HG03108 (cell line): ENCODE measurements around the gene CELF5.

Source experiments
- ATAC-seq: cut with Tn5 transposase; IDR thresholded peaks from one replicate; pipeline ENCODE4 v1.9.1; 2021; ENCODE audit warnings: moderate library complexity; ENCODE audit not compliant: unreplicated experiment

The CELF5 gene

DNA sequence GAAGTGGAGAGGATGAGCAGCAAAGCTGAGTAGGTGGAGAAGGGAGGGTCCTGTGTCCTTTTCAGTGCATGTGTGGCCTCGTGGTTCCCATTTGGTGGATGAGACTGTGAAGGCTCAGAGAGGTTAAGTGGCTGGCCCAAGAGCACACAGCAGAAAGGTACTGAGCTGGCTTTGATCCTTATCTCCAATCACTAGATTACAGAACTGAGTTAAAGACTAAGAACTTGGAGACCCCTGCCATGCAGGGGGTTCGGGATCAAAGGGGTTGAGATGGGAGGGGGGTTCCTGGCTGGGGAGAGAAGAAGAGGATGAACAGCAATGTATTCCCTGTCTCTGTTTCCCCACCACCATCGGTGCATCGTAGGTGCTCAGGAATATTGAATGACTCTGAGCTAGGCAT, 11.8 kb downstream of the CELF5 start:
- ATAC-seq, result no peak

DNA sequence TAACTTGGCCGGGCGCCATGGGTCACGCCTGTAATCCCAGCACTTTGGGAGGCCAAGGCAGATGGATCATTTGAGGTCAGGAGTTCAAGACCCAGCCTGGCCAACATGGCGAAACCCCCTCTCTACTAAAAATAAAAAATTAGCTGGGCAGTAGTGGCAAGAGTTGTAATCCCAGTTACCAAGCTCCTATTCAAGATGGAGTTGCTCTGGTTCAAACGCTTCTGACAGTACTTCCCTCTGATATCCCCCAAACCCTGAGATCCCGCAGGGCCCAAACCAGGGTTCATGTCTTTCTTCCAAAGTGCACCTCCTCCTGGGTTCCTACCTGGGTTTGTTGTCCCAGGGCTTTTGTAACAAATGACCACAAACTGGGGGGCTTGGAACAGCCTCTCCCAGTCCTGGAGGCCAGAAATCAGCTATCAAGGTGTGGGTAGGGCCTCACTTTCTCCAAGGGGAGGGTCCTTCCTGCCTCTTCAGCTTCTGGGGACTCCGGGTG, 13.7 kb downstream of the CELF5 start:
- ATAC-seq, result no peak

DNA sequence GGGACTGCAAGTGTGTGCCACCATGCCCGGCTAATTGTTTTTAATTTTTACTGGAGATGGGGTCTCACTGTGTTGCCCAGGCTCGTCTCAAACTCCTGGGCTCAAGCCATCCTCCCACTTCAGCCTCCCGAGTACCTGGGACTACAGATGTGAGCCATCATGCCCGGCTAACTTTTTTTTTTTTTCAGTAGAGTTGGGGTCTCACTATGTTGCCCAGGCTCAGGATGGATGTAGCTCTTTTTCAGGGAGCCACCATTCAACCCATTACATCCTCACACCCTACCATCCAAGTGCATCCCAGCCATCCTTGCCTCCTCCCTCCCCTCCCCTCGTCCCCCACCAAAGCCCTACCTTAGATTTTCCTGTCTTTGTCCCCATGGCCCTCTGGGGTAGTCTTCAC, 14.9 kb downstream of the CELF5 start:
- no peak for ATAC-seq

DNA sequence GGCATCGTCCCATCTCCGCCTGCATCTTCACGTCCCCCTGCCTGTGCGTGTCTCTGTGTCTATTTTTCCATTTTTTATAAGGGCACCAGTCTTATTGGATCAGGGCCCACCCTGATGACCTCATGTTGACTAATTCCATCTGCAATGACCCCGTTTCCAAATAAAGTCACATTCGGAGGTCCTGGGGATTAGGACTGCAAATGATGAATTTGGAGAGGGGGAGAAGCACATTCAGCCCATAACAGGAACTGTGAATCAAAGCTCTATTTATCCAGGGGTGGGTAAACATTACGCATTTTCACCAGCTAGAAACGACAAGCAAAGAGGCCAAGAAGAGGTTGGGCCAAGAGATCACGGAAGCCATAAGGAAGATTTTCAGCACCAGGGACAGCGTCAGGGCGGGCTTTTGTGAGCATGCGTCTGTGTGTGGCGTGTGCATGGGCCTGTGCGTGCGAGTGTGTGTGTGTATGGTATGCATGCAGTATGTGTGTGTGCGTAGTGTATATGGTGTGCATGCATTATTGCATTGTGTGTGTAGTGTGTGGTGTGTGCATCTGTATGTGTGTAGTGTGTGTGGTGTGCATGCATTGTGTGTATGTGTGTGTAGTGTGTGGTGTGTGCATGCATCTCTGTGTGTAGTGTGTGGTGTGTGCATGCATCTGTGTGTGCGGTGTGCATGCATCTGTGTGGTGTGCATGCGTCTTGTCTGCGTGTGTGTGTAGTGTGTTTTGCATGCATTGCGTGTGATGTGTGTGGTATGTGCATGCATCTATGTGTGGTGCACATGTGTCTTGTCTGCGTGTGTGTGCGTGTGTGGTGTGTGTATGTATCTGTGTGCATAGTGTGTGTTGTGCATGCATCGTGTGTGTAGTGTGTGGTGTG, 19.6 kb downstream of the CELF5 start:
- no peak for ATAC-seq

DNA sequence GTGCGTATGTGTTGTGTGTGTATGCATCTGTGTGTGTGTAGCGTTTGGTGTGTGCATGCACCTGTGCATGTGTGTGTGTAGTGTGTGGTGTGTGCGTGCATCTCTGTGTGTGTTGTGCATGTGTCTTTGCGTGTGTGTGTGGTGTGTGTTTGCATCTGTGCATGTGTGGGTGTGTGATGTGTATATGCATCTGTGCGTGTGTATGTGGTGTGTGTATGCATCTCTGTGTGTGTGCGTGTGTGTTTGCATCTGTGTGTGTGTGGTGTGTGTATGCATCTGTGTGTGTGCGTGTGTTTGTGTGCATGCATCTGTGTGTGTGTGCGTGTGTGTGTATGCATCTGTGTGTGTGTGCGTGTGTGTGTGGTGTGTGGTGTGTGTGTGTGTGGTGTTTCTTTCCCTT, 20.6 kb downstream of the CELF5 start:
- ATAC-seq, result no peak

DNA sequence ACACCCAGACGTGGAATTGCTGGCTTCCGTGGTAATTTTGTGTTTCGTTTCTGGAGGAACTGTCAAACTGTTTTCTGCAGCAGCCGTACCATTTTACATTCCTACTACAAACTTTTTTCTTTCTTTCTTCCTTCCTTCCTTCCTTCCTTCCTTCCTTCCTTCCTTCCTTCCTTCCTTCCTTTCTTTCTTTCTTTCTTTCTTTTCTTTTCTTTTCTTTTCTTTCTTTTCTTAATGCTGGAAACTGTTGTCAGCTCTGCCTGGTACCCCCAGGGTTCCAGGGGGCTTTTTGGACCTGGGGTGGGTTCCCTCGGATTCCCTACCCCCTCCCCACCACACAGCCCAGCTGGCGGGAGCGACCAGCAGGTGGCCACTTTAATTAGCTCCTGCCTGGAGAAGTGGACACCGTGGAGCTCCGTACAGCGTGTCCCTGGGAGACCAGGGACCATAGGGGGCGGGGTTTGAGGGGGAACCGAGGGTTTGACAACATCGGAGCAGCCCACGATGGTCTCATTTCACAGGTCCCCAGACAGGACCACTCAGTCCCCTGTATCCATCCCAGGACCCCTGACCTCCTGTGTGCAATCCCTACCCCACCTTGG, 24.4 kb downstream of the CELF5 start:
- no peak for ATAC-seq

DNA sequence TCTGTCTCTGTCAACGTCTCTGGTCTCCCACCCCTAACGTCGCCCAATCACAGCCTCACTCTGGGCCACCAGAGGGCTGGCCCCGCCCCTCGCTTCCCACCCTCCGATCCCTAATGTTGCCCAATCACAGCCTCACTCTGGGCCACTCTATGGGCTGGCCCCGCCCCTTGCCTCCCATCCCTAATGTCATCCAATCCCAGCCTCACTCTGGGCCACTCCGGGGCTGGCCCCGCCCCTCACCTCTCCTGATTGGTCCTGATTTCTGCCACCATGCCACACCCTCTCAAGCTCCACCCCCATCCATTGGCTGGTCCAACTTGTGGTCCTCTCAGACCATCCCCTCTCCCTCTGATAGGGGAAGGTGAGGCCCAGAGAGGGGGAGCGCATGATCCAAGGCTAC, 24.9 kb downstream of the CELF5 start:
- no peak for ATAC-seq

DNA sequence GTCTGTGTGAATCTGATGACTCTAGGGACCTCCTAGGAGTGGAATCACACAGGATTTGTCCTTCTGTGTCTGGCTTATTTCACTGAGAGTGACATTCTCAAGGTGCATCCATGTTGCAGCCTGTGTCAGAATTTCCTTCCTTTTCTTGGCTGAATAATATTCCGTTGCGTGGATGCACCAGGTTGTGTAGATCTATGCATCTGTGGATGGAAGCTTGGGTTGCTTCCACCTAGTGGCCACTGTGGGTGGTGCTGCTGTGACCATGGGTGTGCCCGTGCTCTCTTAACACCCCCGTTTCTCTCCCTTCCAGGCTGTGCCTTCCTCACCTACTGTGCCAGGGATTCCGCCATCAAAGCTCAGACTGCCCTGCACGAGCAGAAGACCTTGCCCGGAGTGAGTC, 26.2 kb downstream of the CELF5 start:
- no peak for ATAC-seq

DNA sequence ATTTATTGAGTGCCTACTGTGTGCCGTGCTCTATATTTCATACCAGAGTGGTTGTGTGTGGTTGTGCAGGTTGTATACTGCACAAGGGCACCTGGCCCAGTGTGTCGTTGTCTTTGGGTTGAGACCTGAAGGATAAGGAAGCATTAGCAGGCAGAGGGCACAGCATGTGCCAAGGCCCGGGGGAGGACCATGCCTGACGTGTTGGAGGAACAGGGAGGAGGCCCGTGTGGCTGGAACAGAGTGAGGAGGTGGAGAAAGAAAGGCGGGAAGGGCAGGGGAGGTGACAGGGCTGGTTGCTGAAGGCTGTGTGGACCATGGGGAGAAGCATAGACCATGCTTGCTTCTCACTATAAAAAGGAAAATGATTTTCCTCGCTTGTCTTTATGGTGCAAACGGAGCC, 26.8 kb downstream of the CELF5 start:
- ATAC-seq, result no peak

DNA sequence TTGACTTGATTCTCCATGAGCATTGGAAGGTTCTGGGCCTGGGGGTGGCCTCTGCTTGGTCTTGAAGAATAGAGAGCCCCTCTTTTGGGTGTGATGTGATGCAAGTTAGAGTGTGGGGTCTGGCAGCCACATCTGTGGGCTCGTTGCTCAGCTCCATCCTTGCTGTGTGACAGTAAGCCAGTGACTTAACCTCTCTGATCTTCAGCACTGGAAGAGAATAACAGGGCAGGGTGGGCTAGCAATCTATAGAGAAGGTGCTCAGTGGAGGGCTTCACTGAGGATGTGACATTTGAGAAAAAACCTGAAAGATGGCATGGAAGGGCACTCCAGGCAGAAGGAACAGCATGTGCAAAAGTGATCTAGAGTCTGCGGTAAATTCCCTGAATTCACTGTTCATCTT, 28.2 kb downstream of the CELF5 start:
- no peak for ATAC-seq

DNA sequence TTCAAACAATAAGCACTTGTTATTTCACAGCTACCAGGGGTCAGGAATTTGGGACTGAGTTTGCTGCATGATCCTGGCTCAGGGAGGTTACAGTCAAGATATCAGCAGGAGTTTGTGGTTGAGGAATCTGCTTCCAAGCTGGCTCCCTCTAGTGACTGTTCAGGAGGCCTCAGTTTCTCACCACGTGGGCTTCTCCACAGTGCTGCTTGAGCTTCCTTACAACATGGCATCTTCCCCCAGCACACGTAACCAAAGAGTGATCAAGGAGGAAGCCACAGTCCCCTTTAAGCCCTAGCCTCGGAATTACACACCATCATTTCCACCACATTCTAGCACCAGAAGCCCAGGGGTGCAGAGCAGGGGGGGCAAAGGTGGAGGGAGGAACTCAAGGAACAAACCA, 28.8 kb downstream of the CELF5 start:
- no peak for ATAC-seq

DNA sequence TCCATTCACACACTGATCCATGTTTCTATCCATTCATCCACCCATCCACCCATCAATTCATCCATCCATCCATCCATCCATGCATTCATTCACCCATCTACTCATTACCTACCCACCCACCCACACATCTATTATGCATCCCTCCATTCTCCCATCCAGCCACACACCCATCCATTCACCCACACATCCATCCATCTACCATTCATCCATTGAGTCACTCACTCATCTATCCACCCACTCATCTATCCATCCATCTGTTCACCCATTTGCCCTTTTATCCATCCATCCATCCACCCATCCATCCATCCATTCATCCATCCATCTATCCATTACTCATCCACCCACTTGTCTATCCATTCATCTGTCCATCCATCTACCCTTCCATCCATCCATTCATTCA, 30.1 kb downstream of the CELF5 start:
- ATAC-seq, result no peak

DNA sequence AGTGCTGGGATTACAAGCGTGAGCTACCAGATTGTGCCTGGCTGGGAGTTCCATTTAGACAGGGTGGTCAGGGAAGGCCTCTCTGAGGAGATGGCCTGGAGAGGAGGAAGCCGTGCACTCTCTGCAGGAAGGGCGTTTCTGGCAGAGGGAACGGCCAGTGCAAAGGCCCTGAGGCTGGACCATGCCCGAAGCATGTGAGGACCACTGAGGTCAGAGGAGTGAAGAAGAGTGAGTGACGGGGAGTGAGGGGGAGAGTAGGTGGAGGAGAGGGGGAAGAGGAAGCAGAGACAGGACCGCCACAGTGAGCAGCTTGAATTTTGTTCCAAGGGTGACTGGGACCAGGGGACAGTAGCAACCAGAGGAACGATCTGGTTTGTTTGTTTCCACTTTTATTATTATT, 32.6 kb downstream of the CELF5 start:
- no peak for ATAC-seq

DNA sequence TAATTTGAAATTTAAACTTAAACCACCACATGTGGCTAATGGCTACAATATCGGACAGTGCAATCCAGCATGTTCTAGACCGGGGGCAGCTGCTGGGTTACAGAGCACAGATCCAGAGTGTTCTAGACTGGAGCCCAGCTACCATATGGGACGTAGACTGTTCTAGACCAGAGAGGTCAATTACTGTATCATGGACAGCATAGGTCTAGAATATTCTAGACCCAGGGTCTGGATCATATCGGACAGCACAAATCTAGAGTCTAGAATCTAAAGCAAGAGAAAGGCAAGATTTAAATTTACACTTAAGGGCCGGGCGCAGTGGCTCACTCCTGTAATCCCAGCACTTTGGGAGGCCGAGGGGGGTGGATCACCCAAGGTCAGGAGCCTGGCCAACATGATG, 37.9 kb downstream of the CELF5 start:
- ATAC-seq, result no peak

DNA sequence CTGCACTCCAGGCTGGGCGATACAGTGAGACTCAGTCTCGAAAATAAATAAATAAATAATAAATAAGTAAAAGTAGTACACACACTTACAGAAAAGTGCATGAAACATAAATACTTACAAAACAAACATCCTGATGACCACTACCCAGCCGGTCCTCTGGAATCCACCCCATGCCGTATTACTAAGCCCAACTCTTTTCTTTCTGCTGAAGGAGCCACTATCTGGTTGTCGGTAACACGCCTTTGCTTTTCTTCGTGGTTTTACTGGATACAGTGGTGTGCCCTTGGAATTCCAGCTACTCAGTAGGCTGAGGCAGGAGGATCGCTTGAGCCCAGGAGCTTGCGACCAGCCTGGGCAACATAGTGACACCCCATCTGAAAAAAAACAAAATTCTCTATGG, 39.4 kb downstream of the CELF5 start:
- ATAC-seq, result no peak

DNA sequence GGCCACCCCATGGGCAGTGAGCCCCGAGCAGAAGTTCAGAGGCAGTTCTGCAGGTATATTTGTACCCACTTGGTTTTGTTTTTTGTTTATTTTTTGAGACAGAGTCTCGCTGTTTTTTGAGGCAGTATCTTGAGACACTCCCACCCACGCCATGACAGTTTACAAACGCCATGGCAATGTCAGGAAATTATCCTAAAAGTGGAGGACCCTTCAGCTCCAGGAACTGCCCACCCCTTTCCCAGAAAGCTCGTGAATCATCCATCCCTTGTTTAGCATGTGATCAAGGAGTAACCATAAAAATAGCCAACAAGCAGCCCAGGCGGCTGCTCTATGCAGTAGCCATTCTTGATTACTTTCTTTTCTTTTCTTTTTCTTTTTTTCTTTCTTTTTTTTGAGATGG, 41.0 kb downstream of the CELF5 start:
- no peak for ATAC-seq

DNA sequence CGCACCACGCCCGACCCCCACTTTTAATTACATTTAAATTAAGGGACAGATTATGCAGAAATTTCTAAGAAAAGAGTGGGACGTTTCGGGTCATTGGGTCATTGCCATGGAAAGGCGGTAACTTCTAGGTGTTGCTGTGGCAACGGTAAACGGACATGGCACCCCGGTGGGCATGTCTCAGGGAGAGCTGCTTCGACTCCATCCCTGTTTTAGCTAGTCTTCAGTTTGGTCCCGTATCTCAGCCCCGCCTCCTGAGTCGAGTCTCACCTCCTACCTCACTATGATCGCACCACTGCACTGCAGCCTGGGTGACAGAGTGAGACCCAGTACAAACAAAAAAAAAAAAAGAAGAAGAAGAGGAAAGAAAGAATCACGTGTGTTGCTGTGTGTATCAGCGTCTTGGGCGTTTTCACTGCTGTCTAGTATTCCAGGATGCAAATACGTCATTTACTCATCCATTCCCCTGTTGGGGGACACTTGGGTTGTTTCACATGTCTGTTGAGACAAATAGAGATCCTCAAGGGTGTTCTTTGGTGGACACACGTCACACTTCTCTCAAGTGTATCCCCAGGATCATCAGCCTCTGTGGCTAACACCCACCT, 41.7 kb downstream of the CELF5 start:
- no peak for ATAC-seq

DNA sequence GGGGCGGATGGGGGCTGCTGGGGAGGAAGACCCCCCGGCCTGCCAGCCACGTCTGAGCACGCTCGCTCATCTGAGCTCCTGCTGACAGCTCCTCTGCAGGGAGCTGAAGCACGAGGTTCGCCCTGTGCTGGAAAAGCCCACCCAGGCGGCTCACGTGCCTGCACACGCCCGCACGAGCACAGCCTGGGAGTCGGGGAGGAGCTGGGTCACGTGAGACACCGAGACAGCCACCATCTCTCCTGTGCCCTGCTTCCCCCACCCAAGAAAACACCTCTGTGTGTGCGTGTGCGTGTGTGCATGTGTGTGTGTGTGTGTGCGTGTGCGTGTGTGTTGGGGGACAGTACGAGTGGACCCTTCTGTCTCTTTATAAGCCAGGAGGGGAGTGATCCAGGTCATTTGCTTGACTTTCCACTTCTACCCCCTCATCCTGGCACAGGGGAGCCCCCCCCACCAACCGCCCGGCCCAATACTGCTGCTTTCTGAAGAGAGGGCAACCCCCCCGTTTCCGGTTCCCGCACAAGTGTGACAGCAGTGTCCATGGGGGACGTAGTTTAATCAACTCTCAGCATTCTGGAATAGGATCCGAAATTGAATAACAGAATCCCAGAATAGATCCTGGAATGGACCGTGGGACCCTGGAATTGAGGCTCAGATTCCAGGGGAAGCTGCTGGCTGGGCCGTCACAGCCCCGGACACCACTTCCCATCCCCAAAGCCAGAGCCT, 42.5 kb downstream of the CELF5 start:
- no peak for ATAC-seq

DNA sequence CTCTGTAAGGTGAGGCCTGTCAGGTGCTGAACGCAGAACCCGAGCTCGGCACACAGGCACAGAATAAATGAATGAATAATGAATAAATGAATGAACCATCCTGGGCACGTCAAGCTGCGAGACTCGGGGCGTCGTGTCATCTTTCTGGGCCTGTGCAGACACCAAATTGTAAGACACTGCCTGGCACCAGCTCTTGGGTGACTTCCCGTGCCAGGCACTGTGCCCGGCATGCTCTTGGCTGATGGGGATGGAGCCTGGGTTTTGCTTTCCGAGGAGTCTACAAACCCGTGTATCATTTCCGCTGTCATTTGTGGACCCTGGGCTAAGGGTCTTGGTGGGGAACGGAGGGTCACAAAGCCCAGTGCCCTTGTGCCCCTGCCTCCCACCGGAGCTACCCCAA, 43.9 kb downstream of the CELF5 start:
- no peak for ATAC-seq

DNA sequence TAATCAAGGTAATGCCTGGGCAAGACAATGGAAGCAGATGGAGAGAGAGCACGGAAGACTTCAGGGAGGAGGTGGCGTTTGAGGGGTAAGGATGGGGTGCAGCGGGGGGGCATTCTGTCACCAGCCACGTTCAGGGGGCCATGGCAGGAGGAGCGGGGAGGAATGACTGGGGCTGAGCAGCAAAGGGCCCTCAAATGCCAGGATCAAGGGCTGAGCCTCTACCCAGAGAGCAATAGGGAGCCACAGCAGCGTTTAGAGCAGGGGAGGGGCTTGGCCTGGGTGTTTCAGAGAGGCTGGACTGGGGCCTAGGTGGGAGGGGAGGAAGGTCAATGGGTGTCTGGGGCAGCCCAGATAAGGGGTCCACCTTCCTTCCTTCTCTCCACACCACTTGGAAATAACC, 44.3 kb downstream of the CELF5 start:
- ATAC-seq, result no peak

DNA sequence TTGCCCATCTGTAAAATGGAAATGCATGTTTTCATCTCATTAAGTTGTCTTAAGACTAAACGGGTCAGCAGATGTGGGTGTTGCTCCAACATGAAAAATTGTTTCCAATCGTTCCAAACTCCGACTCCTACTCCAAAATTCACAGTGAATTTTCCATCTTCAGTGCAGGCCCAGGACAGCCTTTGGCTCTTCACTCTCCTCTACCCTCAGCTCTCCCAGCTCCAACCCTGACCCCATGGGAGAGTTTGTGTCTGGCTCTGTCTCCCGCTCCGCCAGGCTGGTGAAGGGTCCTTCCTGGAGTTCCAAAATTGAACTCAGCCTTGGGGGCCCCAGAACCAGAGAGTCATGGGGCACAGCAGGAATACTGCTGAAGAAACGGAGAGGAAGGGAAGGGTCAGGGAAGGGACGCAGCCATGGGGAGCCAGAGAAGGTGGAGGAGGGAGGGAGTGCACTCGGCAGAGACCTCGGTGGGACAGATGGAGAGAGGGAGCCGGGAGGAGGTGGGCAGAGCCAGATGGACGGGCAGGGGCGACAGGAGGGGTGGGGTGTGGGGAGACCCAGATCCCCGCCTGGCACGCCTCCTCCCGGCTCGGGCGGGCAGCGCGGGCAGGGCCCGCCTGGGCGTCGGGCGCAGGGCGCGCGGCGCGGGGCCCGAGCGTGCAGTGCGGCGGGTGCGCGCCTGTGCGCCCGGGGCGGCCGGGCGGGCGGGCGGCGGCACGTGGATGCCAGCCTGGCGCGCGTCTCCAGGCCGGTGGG, 45.6 kb downstream of the CELF5 start:
- no peak for ATAC-seq
